HEK293 (cell line): ENCODE data around the gene NOC4L.
A peak's percentile ranks its signal among the peaks of the same experiment; 100 is the strongest.

Experiments
- CTCF ChIA-PET: fragments of 350-600 bp; formaldehyde crosslinking; extraction: SDS; loops from one replicate; lab custom pipeline; 2021; ENCODE audit warnings: antibody characterized with exemption; lab: Yijun Ruan, JAX
- POLR2A ChIA-PET: fragments of 300-600 bp; formaldehyde crosslinking; extraction: SDS; loops from one replicate; lab custom pipeline; 2020; ENCODE audit warnings: antibody characterized with exemption, inconsistent platforms; lab: Yijun Ruan, JAX
- H3K27ac ChIP-seq: fragments of 200-500 bp; sonication (Bioruptor generic); 2 replicates; pipeline ENCODE4 v1.5.1; 2014; ENCODE audit warnings: low read depth, low read length, control low read depth, inconsistent platforms; ENCODE audit errors: extremely low read depth
- H3K36me3 ChIP-seq, 2 experiments: fragments of 200-500 bp in 1 of 2; sonication (Bioruptor generic) in 1 of 2; 1 replicate in 1 of 2; 2 replicates in 1 of 2; pipeline ENCODE4 v1.5.1; 2014 to 2017; ENCODE audit warnings: inconsistent platforms in 2 of 2, low read length in 2 of 2; ENCODE audit not compliant: control insufficient read depth in 2 of 2, insufficient read depth in 1 of 2
- H3K4me1 ChIP-seq: fragments of 200-500 bp; sonication (Bioruptor generic); 2 replicates; pipeline ENCODE4 v1.5.1; 2014; ENCODE audit warnings: mild to moderate bottlenecking, low read length, inconsistent platforms; ENCODE audit not compliant: control insufficient read depth, insufficient read depth
- H3K4me3 ChIP-seq: 2 replicates; pipeline ENCODE4 v1.5.1; 2011; ENCODE audit warnings: low read depth, mild to moderate bottlenecking, control low read depth, low read length, moderate library complexity
- H3K9me3 ChIP-seq: fragments of 200-500 bp; sonication (Bioruptor generic); 2 replicates; pipeline ENCODE4 v1.5.1; 2014; ENCODE audit warnings: low read depth, low read length, inconsistent platforms; ENCODE audit not compliant: control insufficient read depth, insufficient read depth
- HIC1 ChIP-seq: fragments of 450-650 bp; formaldehyde crosslinking; IDR thresholded peaks from 2 replicates; pipeline ENCODE4 v1.5.1; 2016; ENCODE audit warnings: missing biosample characterization, missing genetic modification characterization
- IKZF3 ChIP-seq: fragments of 450-650 bp; IDR thresholded peaks from 2 replicates; pipeline ENCODE4 v1.5.0; 2018; ENCODE audit warnings: missing biosample characterization, mild to moderate bottlenecking, missing genetic modification characterization, moderate library complexity
- KLF1 ChIP-seq: fragments of 450-650 bp; formaldehyde crosslinking; IDR thresholded peaks from 2 replicates; pipeline ENCODE4 v1.5.1; 2016; ENCODE audit warnings: missing biosample characterization, missing genetic modification characterization
- KLF10 ChIP-seq: fragments of 450-650 bp; IDR thresholded peaks from 2 replicates; pipeline ENCODE4 v1.5.1; 2018; ENCODE audit warnings: missing biosample characterization, mild to moderate bottlenecking, missing genetic modification characterization
- KLF17 ChIP-seq: fragments of 450-650 bp; formaldehyde crosslinking; IDR thresholded peaks from 2 replicates; pipeline ENCODE4 v1.5.1; 2016; ENCODE audit warnings: missing biosample characterization, missing genetic modification characterization
- OSR2 ChIP-seq: fragments of 450-650 bp; formaldehyde crosslinking; IDR thresholded peaks from 2 replicates; pipeline ENCODE4 v1.5.1; 2016; ENCODE audit warnings: missing biosample characterization, missing genetic modification characterization
- SCRT1 ChIP-seq: fragments of 450-650 bp; formaldehyde crosslinking; IDR thresholded peaks from 2 replicates; pipeline ENCODE4 v1.5.1; 2016; ENCODE audit warnings: missing biosample characterization, missing genetic modification characterization, borderline replicate concordance
- SCRT2 ChIP-seq: fragments of 450-650 bp; formaldehyde crosslinking; IDR thresholded peaks from 2 replicates; pipeline ENCODE4 v1.5.1; 2016; ENCODE audit warnings: missing biosample characterization, missing genetic modification characterization
- SP2 ChIP-seq: fragments of 450-650 bp; formaldehyde crosslinking; IDR thresholded peaks from 2 replicates; pipeline ENCODE4 v1.5.1; 2016; ENCODE audit warnings: missing biosample characterization, missing genetic modification characterization
- YY1 ChIP-seq: fragments of 450-650 bp; formaldehyde crosslinking; IDR thresholded peaks from 2 replicates; pipeline ENCODE4 v1.5.1; 2018; ENCODE audit warnings: missing biosample characterization, missing genetic modification characterization
- ZBTB17 ChIP-seq: fragments of 450-650 bp; formaldehyde crosslinking; IDR thresholded peaks from 2 replicates; pipeline ENCODE4 v1.5.1; 2016; ENCODE audit warnings: missing biosample characterization, missing genetic modification characterization
- ZBTB20 ChIP-seq: fragments of 450-650 bp; formaldehyde crosslinking; IDR thresholded peaks from 2 replicates; pipeline ENCODE4 v1.5.1; 2016; ENCODE audit warnings: missing biosample characterization, missing genetic modification characterization
- ZBTB49 ChIP-seq: fragments of 450-650 bp; formaldehyde crosslinking; IDR thresholded peaks from 2 replicates; pipeline ENCODE4 v1.5.1; 2016; ENCODE audit warnings: missing biosample characterization, missing genetic modification characterization, low read depth
- ZBTB6 ChIP-seq: fragments of 450-650 bp; formaldehyde crosslinking; IDR thresholded peaks from 2 replicates; pipeline ENCODE4 v1.5.1; 2017; ENCODE audit warnings: missing biosample characterization, missing genetic modification characterization
- ZBTB8A ChIP-seq: fragments of 450-650 bp; formaldehyde crosslinking; IDR thresholded peaks from 2 replicates; pipeline ENCODE4 v1.5.1; 2016; ENCODE audit warnings: missing biosample characterization, missing genetic modification characterization
- ZEB2 ChIP-seq: fragments of 450-650 bp; formaldehyde crosslinking; IDR thresholded peaks from 2 replicates; pipeline ENCODE4 v1.5.1; 2016; ENCODE audit warnings: missing biosample characterization, missing genetic modification characterization
- ZNF23 ChIP-seq: fragments of 450-650 bp; formaldehyde crosslinking; IDR thresholded peaks from 2 replicates; pipeline ENCODE4 v1.5.1; 2016; ENCODE audit warnings: missing biosample characterization, missing genetic modification characterization, borderline replicate concordance
- ZNF280D ChIP-seq: fragments of 450-650 bp; formaldehyde crosslinking; IDR thresholded peaks from 2 replicates; pipeline ENCODE4 v1.5.1; 2016; ENCODE audit warnings: missing biosample characterization, missing genetic modification characterization
- ZNF366 ChIP-seq: fragments of 450-650 bp; formaldehyde crosslinking; conservative IDR thresholded peaks from 2 replicates; pipeline ENCODE4 v1.5.1; 2016; ENCODE audit warnings: missing biosample characterization, missing genetic modification characterization
- ZNF423 ChIP-seq: fragments of 450-650 bp; formaldehyde crosslinking; IDR thresholded peaks from 2 replicates; pipeline ENCODE4 v1.5.1; 2016; ENCODE audit warnings: missing biosample characterization, missing genetic modification characterization
- ZNF548 ChIP-seq: fragments of 450-650 bp; formaldehyde crosslinking; IDR thresholded peaks from 2 replicates; pipeline ENCODE4 v1.5.1; 2016; ENCODE audit warnings: missing biosample characterization, missing genetic modification characterization
- ZNF600 ChIP-seq: fragments of 450-650 bp; formaldehyde crosslinking; IDR thresholded peaks from 2 replicates; pipeline ENCODE4 v1.5.1; 2016; ENCODE audit warnings: missing biosample characterization, missing genetic modification characterization
- ZSCAN5A ChIP-seq: fragments of 450-650 bp; formaldehyde crosslinking; IDR thresholded peaks from 2 replicates; pipeline ENCODE4 v1.5.1; 2016; ENCODE audit warnings: missing biosample characterization, missing genetic modification characterization

NOC4L gene

GRCh38 chr12:132163041-132163910 is 19.0 kb downstream of the NOC4L start:
- Histone ChIP-seq H3K4me1 (peaks cover 8% of the 10 kb centered on the region; the same call in 1 of the 2 replicates), H3K36me3 (peaks cover 0 to 1% of the 10 kb centered on the region in 2 experiments; a peak in 2 of 3 replicates), H3K27ac (peak overlapping the region; percentile 37; the same call in 1 of the 2 replicates), H3K9me3 (no peaks in the 10 kb centered on the region), H3K4me3 (no peak overlapping the region)
- POLR2A ChIA-PET = no interaction called here
- TF ChIP-seq OSR2 (tag by site-specific recombination) (no peak), ZBTB8A (peak; percentile 16; the same call in 1 of the 2 replicates), SCRT2 (tag by site-specific recombination) (peak; percentile 96), IKZF3 (tag by site-specific recombination) (0 out of 2 replicates have a peak, but pooled peaks have one; percentile 5), ZBTB49 (tag by site-specific recombination) (no peak), KLF17 (peak; percentile 93), ZNF280D (tag by site-specific recombination) (no peak), ZNF548 (tag by site-specific recombination) (no peak), KLF10 (tag by site-specific recombination) (no peak), ZBTB20 (tag by site-specific recombination) (peak; percentile 1; the same call in 1 of the 2 replicates), ZSCAN5A (tag by site-specific recombination) (no peak), ZNF423 (no peak), YY1 (tag by site-specific recombination) (no peak), ZBTB17 (tag by site-specific recombination) (peak; percentile 28; the same call in 1 of the 2 replicates), HIC1 (tag by site-specific recombination) (peak; percentile 61; the same call in 1 of the 2 replicates), ZEB2 (tag by site-specific recombination) (0 out of 2 replicates have a peak, but pooled peaks have one; percentile 3), ZBTB6 (tag by site-specific recombination) (peak; percentile 63; the same call in 1 of the 2 replicates), ZNF600 (tag by site-specific recombination) (peak; percentile 61), ZNF366 (tag by site-specific recombination) (peak; percentile 37; the same call in 1 of the 2 replicates), SCRT1 (tag by site-specific recombination) (peak; percentile 88), KLF1 (peak; percentile 91), SP2 (peak; percentile 38), ZNF23 (tag by site-specific recombination) (peak; percentile 19; the same call in 1 of the 2 replicates)
- CTCF ChIA-PET = interaction anchor here (0.9 to 3.2 kb wide), 4 partner anchors 10 to 251 kb away, joined by 3 to 13 read pairs (median 4); no protein-coding TSS in a partner anchor
